ENCODE data around the gene TAC4. TPM values are rescaled to one million over a fixed set of nuclear protein-coding genes. Genes with fewer than 3 reads are reported as not detected.
A peak's percentile ranks its signal among the peaks of the same experiment; 100 is the strongest.

Gene TAC4
- total RNA-seq, 3 donors from 2014 or later: not detected

DNA sequence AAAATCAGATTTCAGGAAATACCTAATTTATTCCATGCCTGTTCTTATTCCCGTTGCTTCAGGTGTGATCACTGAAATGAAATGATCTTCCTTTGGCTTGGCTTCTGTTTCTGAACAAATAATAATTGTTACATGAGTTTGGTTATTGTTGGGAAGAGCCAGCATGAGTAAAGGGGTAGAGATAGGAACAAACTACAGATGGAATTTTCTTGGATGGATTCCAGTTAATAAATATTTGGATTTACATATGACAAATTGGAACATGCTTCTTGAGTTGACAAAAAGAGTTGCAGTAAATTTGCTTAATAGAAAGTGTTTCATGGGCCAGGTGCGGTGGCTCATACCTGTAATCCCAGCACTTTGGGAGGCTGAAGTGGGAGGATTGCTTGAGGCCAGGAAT is 28.2 kb downstream of the TAC4 start:
- Histone ChIP-seq H3K4me1 (peaks cover 3 to 15% of the 10 kb centered on the region in 2 donors), H3K36me3 (no peaks in the 10 kb centered on the region), H3K9me3 (no peaks in the 10 kb centered on the region), H3K27ac (no peak overlapping the region), H3K4me3 (no peak overlapping the region), H3K27me3 (no peaks in the 10 kb centered on the region)
- intact Hi-C loops (cut with DNase I; ENCODE audit: low total_unique reads): no loop called here
- TF ChIP-seq POLR2A (IDR thresholded peaks at IDR 0.05) (no peak), POLR2AphosphoS5 (IDR thresholded peaks at IDR 0.05) (no peak)
- TF ChIP-seq, protein P1, sequence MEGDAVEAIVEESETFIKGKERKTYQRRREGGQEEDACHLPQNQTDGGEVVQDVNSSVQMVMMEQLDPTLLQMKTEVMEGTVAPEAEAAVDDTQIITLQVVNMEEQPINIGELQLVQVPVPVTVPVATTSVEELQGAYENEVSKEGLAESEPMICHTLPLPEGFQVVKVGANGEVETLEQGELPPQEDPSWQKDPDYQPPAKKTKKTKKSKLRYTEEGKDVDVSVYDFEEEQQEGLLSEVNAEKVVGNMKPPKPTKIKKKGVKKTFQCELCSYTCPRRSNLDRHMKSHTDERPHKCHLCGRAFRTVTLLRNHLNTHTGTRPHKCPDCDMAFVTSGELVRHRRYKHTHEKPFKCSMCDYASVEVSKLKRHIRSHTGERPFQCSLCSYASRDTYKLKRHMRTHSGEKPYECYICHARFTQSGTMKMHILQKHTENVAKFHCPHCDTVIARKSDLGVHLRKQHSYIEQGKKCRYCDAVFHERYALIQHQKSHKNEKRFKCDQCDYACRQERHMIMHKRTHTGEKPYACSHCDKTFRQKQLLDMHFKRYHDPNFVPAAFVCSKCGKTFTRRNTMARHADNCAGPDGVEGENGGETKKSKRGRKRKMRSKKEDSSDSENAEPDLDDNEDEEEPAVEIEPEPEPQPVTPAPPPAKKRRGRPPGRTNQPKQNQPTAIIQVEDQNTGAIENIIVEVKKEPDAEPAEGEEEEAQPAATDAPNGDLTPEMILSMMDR (IDR thresholded peaks at IDR 0.05): no peak
- no peak for DNase-seq (ENCODE audit: low spot score in 2 of 2)

DNA sequence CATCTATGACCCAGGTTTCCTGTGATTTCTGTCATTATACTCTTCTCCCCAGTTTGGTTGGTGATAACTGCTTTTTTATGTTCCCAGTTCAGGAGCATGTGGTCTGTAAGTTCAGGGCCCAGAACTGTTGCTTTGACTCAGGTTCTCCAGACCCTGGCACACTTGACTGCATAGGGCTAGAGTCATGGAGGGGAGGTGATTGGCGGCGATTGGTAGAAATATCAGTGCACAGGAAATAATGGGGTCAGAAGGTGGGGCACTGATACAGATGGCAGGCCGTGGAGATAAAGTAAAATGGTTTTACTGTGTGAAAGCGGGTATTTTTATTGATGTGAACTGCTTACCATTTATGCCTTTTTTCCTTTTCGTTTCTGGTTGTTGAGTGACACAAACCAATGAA is 28.7 kb downstream of the TAC4 start:
- no peak for TF ChIP-seq POLR2A (IDR thresholded peaks at IDR 0.05)
- TF ChIP-seq, protein P1 (IDR thresholded peaks at IDR 0.05): no peak
- no peak for TF ChIP-seq POLR2AphosphoS5 (IDR thresholded peaks at IDR 0.05)
- peaks cover 3 to 15% of the 10 kb centered on the region in 2 donors for H3K4me1 ChIP-seq
- no peak overlapping the region for H3K27ac ChIP-seq
- H3K4me3 ChIP-seq: no peak overlapping the region
- no peaks in the 10 kb centered on the region for H3K36me3 ChIP-seq
- H3K27me3 ChIP-seq: no peaks in the 10 kb centered on the region
- no peaks in the 10 kb centered on the region for H3K9me3 ChIP-seq
- intact Hi-C loops (cut with DNase I; ENCODE audit: low total_unique reads): no loop called here
- no peak for DNase-seq (ENCODE audit: low spot score in 2 of 2)

DNA sequence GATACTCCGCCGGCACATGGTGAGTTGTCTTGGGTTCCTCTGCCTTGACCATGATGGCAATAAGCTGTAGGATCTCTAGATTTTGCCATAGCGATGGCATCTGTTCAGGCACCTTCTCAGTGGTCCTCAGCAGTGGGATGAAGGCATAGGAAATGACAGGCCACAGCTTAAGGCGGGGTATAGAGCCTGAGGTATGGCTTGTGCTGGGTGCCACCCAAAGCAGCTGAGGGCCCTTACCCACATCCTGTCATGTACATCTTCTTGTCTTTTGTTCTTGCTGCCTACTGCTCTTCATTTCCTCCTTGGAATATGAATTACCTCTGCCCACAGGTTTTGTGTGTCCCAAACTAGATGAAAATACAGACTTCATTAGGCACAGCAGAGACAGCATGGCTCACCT is 29.9 kb downstream of the TAC4 start:
- Histone ChIP-seq H3K4me1 (peaks cover 3 to 15% of the 10 kb centered on the region in 2 donors), H3K36me3 (no peaks in the 10 kb centered on the region), H3K27ac (peak overlapping the region; percentile 19 to 34), H3K27me3 (no peaks in the 10 kb centered on the region), H3K9me3 (no peaks in the 10 kb centered on the region), H3K4me3 (no peak overlapping the region)
- no peak for DNase-seq (ENCODE audit: low spot score in 2 of 2)
- TF ChIP-seq, protein P1 (IDR thresholded peaks at IDR 0.05): no peak
- TF ChIP-seq POLR2A (IDR thresholded peaks at IDR 0.05): no peak
- TF ChIP-seq POLR2AphosphoS5 (IDR thresholded peaks at IDR 0.05): no peak
- intact Hi-C loops (cut with DNase I; ENCODE audit: low total_unique reads): no loop called here

- Histone ChIP-seq H3K27me3 (no peaks in the 10 kb centered on the region), H3K27ac (peak overlapping the region; percentile 71 to 76), H3K4me1 (peaks cover 3 to 15% of the 10 kb centered on the region in 2 donors), H3K9me3 (no peaks in the 10 kb centered on the region), H3K4me3 (no peak overlapping the region), H3K36me3 (no peaks in the 10 kb centered on the region)
- DNase-seq (ENCODE audit: low spot score in 2 of 2): no peak
- TF ChIP-seq POLR2A (IDR thresholded peaks at IDR 0.05) (no peak), POLR2AphosphoS5 (IDR thresholded peaks at IDR 0.05) (no peak)
- TF ChIP-seq, protein P1 (IDR thresholded peaks at IDR 0.05): no peak
- intact Hi-C loops (cut with DNase I; ENCODE audit: low total_unique reads): no loop called here
Measured at GRCh38 chr17:49815761-49816281, 32.0 kb downstream of the TAC4 start.

DNA sequence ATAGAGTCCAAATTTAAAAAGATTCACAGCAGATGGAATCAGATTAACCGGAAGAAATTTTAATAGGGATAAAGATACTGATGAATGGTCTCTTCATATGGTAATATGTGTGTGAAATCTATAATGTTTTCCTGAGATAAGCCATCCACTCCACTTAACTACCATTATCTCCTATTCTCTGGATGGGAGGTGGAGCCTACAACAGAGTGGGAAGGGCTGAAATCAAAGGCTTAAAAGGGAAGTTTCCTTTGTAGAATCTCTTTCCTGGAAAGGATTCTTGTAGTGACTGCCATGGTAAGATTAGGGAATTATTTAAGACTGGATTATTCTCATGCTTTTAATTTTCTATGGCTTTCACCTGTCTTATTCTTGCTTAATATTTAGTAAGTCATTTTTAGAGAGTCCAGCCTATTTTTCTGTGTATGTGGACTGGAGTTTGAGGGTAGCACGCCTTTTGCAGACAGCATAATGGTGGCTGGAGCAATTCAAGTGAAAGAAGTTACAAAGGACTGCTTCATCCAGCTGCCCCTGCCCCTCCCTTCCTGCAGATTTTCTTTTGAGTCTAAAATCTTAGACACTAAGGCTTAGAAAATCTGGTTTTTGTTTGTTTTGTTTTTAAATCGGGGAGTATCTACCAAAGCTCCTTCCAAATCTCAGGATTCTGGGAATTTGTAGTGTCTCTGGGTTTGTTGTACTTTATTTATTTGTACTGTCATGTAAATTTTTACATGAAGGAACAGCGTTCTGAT is 32.9 kb downstream of the TAC4 start:
- H3K36me3 ChIP-seq: no peaks in the 10 kb centered on the region
- no peak overlapping the region for H3K4me3 ChIP-seq
- intact Hi-C loops (cut with DNase I; ENCODE audit: low total_unique reads): no loop called here
- H3K9me3 ChIP-seq: no peaks in the 10 kb centered on the region
- peaks cover 3 to 15% of the 10 kb centered on the region in 2 donors for H3K4me1 ChIP-seq
- TF ChIP-seq POLR2AphosphoS5 (IDR thresholded peaks at IDR 0.05) (no peak), POLR2A (IDR thresholded peaks at IDR 0.05) (no peak)
- TF ChIP-seq, protein P1 (IDR thresholded peaks at IDR 0.05): no peak
- DNase-seq (ENCODE audit: low spot score in 2 of 2): no peak
- no peaks in the 10 kb centered on the region for H3K27me3 ChIP-seq
- H3K27ac ChIP-seq: peak overlapping the region; percentile 71 to 76

Measured in breast epithelium (tissue), 4 donors.